GM23248 (cell line): ENCODE measurements around the gene GATAD2B.

Experiments used
- EZH2 ChIP-seq: fragments of 200-600 bp; sonication (generic); IDR thresholded peaks from 2 replicates; pipeline ENCODE4 v1.6.1; 2018; ENCODE audit warnings: antibody characterized with exemption, mild to moderate bottlenecking; ENCODE audit not compliant: insufficient read depth, poor library complexity, severe bottlenecking
- EZH2phosphoT487 ChIP-seq: fragments of 200-600 bp; sonication (generic); IDR thresholded peaks from 2 replicates; pipeline ENCODE4 v1.6.1; 2018; ENCODE audit warnings: antibody characterized with exemption, moderate library complexity, mild to moderate bottlenecking, low read depth; ENCODE audit not compliant: insufficient read depth

DNA sequence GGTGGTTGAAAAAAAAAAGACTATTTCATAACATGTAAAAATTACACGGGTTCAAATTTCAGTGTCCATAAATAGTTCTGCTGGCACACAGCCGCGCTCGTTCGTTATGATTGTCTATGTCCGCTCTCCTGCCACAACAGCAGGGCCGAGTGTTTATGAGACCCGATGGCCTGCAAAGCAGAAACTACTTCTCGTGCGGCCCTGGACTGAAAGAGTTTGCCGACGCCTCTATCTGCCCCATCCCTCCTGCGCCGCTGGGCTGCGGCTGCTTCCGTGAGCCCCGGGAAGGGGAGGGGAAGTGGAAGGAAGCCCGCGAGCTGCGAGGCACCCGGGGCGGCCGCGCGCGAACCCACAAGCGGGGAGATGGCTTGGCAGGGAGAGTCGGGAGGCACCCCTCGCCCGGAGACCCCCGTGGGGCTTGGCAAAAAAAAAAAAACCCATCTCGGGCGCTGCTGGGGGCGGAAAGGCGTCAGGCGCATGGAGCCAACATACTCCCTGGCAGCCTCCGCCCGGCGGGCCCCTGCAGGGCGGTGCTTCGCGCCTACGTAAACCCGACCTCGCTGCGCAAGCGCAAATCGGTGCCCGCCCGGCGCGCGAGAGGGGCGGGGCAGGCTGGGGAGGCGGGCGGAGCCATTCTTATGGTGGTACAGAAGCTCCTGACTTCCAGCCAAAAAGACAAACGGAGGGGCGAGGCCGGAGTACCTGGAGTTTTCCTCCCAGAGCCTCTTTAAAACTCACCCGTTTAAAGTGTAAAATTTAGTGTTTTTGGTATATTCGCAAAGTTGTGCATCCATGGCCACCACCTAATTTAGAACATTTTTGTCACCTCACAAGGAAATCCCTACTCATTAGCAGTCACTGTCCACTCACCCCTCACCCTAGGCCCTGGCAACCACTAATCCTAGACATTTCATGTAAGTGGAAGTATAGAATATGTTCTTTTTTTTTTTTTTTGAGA is 139.3 kb downstream of the GATAD2B start:
- no peak for TF ChIP-seq EZH2
- TF ChIP-seq EZH2phosphoT487, result no peak
